Mesothelial cell of epicardium (in vitro differentiated cells): ENCODE measurements around the gene OR6P1. TPM values are rescaled to one million over a fixed set of nuclear protein-coding genes. Genes with fewer than 3 reads are reported as not detected.

ENCODE experiments used
- DNase-seq, 2 experiments: peaks; one replicate each; pipeline ENCODE4 v3.0.0; 2021; ENCODE audit warnings: low spot score in 2 of 2; ENCODE audit not compliant: unreplicated experiment in 2 of 2
- H3K27ac Mint-ChIP-seq: 2 replicates; pipeline ENCODE4 v1.8.0; 2021; ENCODE audit warnings: mixed read lengths
- H3K27me3 Mint-ChIP-seq: 2 replicates; pipeline ENCODE4 v1.8.0; 2021; ENCODE audit warnings: low read depth, mixed read lengths
- H3K36me3 Mint-ChIP-seq: 2 replicates; pipeline ENCODE4 v1.8.0; 2021; ENCODE audit warnings: mixed read lengths
- H3K4me1 Mint-ChIP-seq: 2 replicates; pipeline ENCODE4 v1.8.0; 2021; ENCODE audit warnings: mixed read lengths
- H3K4me3 Mint-ChIP-seq: 2 replicates; pipeline ENCODE4 v1.8.0; 2021; ENCODE audit warnings: mild to moderate bottlenecking, moderate library complexity, mixed read lengths
- H3K9me3 Mint-ChIP-seq: 2 replicates; pipeline ENCODE4 v1.8.0; 2021; ENCODE audit warnings: mixed read lengths
- CTCF ChIP-seq: fragments of 200-600 bp; sonication (generic); IDR thresholded peaks from one replicate; pipeline ENCODE4 v1.5.0; 2021; ENCODE audit warnings: antibody characterized with exemption; ENCODE audit not compliant: unreplicated experiment
- total RNA-seq: library from RNA; stranded (reverse); gene quantifications from 3 replicates; pipeline ENCODE4 v1.2.1, GENCODE V29; 2021

Gene OR6P1
- total RNA-seq, 1 donor from 2014 or later = not detected

- Mint-ChIP-seq H3K9me3 (peaks cover 22% of the 10 kb centered on the region), H3K36me3 (no peaks in the 10 kb centered on the region), H3K27me3 (no peaks in the 10 kb centered on the region), H3K4me1 (peaks cover 7% of the 10 kb centered on the region), H3K27ac (no peak overlapping the region), H3K4me3 (no peak overlapping the region)
- no peak for DNase-seq
- no peak for TF ChIP-seq CTCF
Observed at GRCh38 chr1:158586942-158587341, 16.6 kb upstream of the OR6P1 start.

- no peaks in the 10 kb centered on the region for H3K27me3 Mint-ChIP-seq
Observed at GRCh38 chr1:158583962-158584361, 13.6 kb upstream of the OR6P1 start.

GRCh38 chr1:158579733-158580132 lies 9.4 kb upstream of the OR6P1 start, which contains the start of gene OR10X1:
TSS of gene OR10X1 (minus strand) at chr1:158579899. CDS start at chr1:158579899, 0 bp downstream.
- H3K9me3 Mint-ChIP-seq = no peaks in the 10 kb centered on the region
- peaks cover 7% of the 10 kb centered on the region for H3K4me1 Mint-ChIP-seq
- no peak within 1 kb of the TSS for H3K4me3 Mint-ChIP-seq
- no peak for TF ChIP-seq CTCF
- no peaks in the 10 kb centered on the region for H3K27me3 Mint-ChIP-seq
- H3K36me3 Mint-ChIP-seq = no peaks in the 10 kb centered on the region
- H3K27ac Mint-ChIP-seq = no peak within 1 kb of the TSS
- DNase-seq = no peak

More at GRCh38 chr1:158583962-158584361, 13.6 kb upstream of the OR6P1 start:
- Mint-ChIP-seq H3K4me3 (no peak overlapping the region), H3K9me3 (peaks cover 17% of the 10 kb centered on the region), H3K4me1 (peaks cover 7% of the 10 kb centered on the region), H3K36me3 (no peaks in the 10 kb centered on the region), H3K27ac (no peak overlapping the region)
- DNase-seq = no peak
- TF ChIP-seq CTCF = no peak

- no peak for TF ChIP-seq CTCF
- DNase-seq = no peak
- H3K9me3 Mint-ChIP-seq = no peaks in the 10 kb centered on the region
- H3K36me3 Mint-ChIP-seq = no peaks in the 10 kb centered on the region
- H3K27ac Mint-ChIP-seq = no peak overlapping the region
- peaks cover 2% of the 10 kb centered on the region for H3K4me1 Mint-ChIP-seq
- no peaks in the 10 kb centered on the region for H3K27me3 Mint-ChIP-seq
- H3K4me3 Mint-ChIP-seq = no peak overlapping the region
Observed at GRCh38 chr1:158577561-158577960, 7.2 kb upstream of the OR6P1 start.

GRCh38 chr1:158572226-158572625 lies 1.8 kb upstream of the OR6P1 start:
- Mint-ChIP-seq H3K4me1 (no peaks in the 10 kb centered on the region), H3K36me3 (no peaks in the 10 kb centered on the region), H3K4me3 (no peak overlapping the region), H3K27me3 (peaks cover 6% of the 10 kb centered on the region), H3K9me3 (peaks cover 9% of the 10 kb centered on the region), H3K27ac (no peak overlapping the region)
- TF ChIP-seq CTCF = no peak
- no peak for DNase-seq

- H3K36me3 Mint-ChIP-seq = no peaks in the 10 kb centered on the region
- peaks cover 3% of the 10 kb centered on the region for H3K4me1 Mint-ChIP-seq
- no peak overlapping the region for H3K27ac Mint-ChIP-seq
- H3K9me3 Mint-ChIP-seq = peaks cover 11% of the 10 kb centered on the region
- DNase-seq = no peak
- H3K27me3 Mint-ChIP-seq = peaks cover 2% of the 10 kb centered on the region
- no peak overlapping the region for H3K4me3 Mint-ChIP-seq
- no peak for TF ChIP-seq CTCF
Observed at GRCh38 chr1:158564608-158565007, 5.8 kb downstream of the OR6P1 start.
